GM12878 (cell line): ENCODE results near the gene STX3. TPM values are rescaled to one million over a fixed set of nuclear protein-coding genes. Genes with fewer than 3 reads are reported as not detected.

Source experiments
- ATAC-seq: fragments of 200-7000 bp; cut with Tn5 transposase; 3 replicates; pipeline ENCODE4 v1.9.1; 2020; ENCODE audit warnings: mild to moderate bottlenecking, moderate library complexity
- BruUV-seq: library from RNA; stranded (reverse); fragments of 400-500 nt; replicated peaks from 2 replicates; lab custom pipeline; 2021; lab: Mats Ljungman, UMichigan
- CTCF ChIA-PET: fragments of 300-600 bp; sonication (Branson Sonifier 250); formaldehyde crosslinking; extraction: SDS; loops from one replicate; lab custom pipeline; 2021; ENCODE audit warnings: inconsistent platforms; lab: Yijun Ruan, JAX
- POLR2A ChIA-PET: fragments of 350-600 bp; formaldehyde crosslinking; extraction: SDS; loops from one replicate; lab custom pipeline; 2021; ENCODE audit warnings: inconsistent platforms; lab: Charles Lee
- RAD21 ChIA-PET: fragments of 300-600 bp; sonication (Branson Sonifier 250); formaldehyde crosslinking; loops from one replicate; lab custom pipeline; 2023; ENCODE audit warnings: antibody characterized with exemption; ENCODE audit not compliant: unreplicated experiment; lab: Charles Lee
- SMC1A ChIA-PET: fragments of 300-600 bp; sonication (Branson Sonifier 250); formaldehyde crosslinking; loops from one replicate; lab custom pipeline; 2023; ENCODE audit not compliant: unreplicated experiment, uncharacterized antibody; lab: Charles Lee
- DNase-seq: peaks from one replicate; pipeline ENCODE4 v3.0.0-alpha.2; 2011; ENCODE audit warnings: low read depth, low spot score
- FAIRE-seq: peaks from 3 replicates; lab custom pipeline; 2011; peaks lifted over from hg19 to GRCh38; lab: Jason Lieb, UNC
- H2AFZ ChIP-seq: 2 replicates; pipeline ENCODE4 v1.6.0; 2011; ENCODE audit warnings: low read depth, low read length, control low read depth; ENCODE audit not compliant: control insufficient read depth
- H3K27ac ChIP-seq: 2 replicates; pipeline ENCODE4 v1.5.1; 2011; ENCODE audit warnings: control low read depth; ENCODE audit not compliant: control insufficient read depth, insufficient read depth
- H3K27me3 ChIP-seq, 2 experiments: replicated peaks in 1 of 2; 2 replicates each; pipeline versions ENCODE4 v1.6.0 to v1.6.1; 2011; ENCODE audit warnings: low read length in 1 of 2; ENCODE audit not compliant: control insufficient read depth in 2 of 2, insufficient read depth in 2 of 2
- H3K36me3 ChIP-seq, 2 experiments: 2 replicates each; pipeline ENCODE4 v1.5.1; 2011; ENCODE audit warnings: low read length in 1 of 2; ENCODE audit not compliant: control insufficient read depth in 2 of 2, insufficient read depth in 2 of 2
- H3K4me1 ChIP-seq: 2 replicates; pipeline ENCODE4 v1.6.1; 2011; ENCODE audit warnings: mild to moderate bottlenecking, low read length, moderate library complexity, mixed read lengths; ENCODE audit not compliant: control insufficient read depth, insufficient read depth
- H3K4me2 ChIP-seq: 2 replicates; pipeline ENCODE4 v1.6.0; 2011; ENCODE audit warnings: control low read depth; ENCODE audit not compliant: control insufficient read depth, insufficient read depth
- H3K4me3 ChIP-seq: fragments of 200-600 bp; sonication (generic); 2 replicates; pipeline ENCODE4 v1.5.1; 2016
- H3K79me2 ChIP-seq: 2 replicates; pipeline ENCODE4 v1.6.0; 2011; ENCODE audit warnings: low read length; ENCODE audit not compliant: control insufficient read depth, insufficient read depth
- H3K9ac ChIP-seq: 2 replicates; pipeline ENCODE4 v1.8.0; 2011; ENCODE audit warnings: low read length, control low read depth, mixed read lengths; ENCODE audit not compliant: control insufficient read depth, insufficient read depth
- H3K9me3 ChIP-seq: replicated peaks from 3 replicates; pipeline ENCODE4 v1.5.1; 2011; ENCODE audit warnings: mild to moderate bottlenecking, low read length; ENCODE audit not compliant: control insufficient read depth, insufficient read depth
- H4K20me1 ChIP-seq: 2 replicates; pipeline ENCODE4 v1.6.0; 2011; ENCODE audit not compliant: control insufficient read depth, insufficient read depth
- ATF2 ChIP-seq: IDR thresholded peaks from 2 replicates; pipeline ENCODE4 v1.6.1; 2012; ENCODE audit warnings: low read length, inconsistent platforms
- CEBPZ ChIP-seq: fragments of 150-350 bp; IDR thresholded peaks from 2 replicates; pipeline ENCODE4 v1.6.1; 2016; ENCODE audit warnings: low read depth, low read length
- DPF2 ChIP-seq: fragments of 450-650 bp; IDR thresholded peaks from 2 replicates; pipeline ENCODE4 v1.6.1; 2017; ENCODE audit warnings: mild to moderate bottlenecking
- RELB ChIP-seq: fragments of 450-650 bp; IDR thresholded peaks from 2 replicates; pipeline ENCODE4 v1.6.1; 2017; ENCODE audit warnings: low read depth, mild to moderate bottlenecking, moderate library complexity
- SPI1 ChIP-seq: IDR thresholded peaks from 2 replicates; pipeline ENCODE4 v1.6.1; 2011; ENCODE audit warnings: low read depth, mild to moderate bottlenecking, low read length, moderate library complexity, borderline replicate concordance; ENCODE audit not compliant: insufficient read depth
- SREBF2 ChIP-seq: IDR thresholded peaks from 2 replicates; pipeline ENCODE4 v1.6.1; 2012; ENCODE audit warnings: mild to moderate bottlenecking, low read length
- SUZ12 ChIP-seq: fragments of 200-600 bp; sonication (generic); IDR thresholded peaks from one replicate; pipeline ENCODE4 v1.6.1; 2018; ENCODE audit warnings: antibody characterized with exemption, mild to moderate bottlenecking; ENCODE audit not compliant: unreplicated experiment
- ZBTB4 ChIP-seq: fragments of 450-650 bp; formaldehyde crosslinking; IDR thresholded peaks from 2 replicates; pipeline ENCODE4 v1.4.0; 2022; ENCODE audit warnings: mild to moderate bottlenecking, moderate library complexity
- ZNF24 ChIP-seq: fragments of 450-650 bp; IDR thresholded peaks from 2 replicates; pipeline ENCODE4 v1.6.1; 2017; ENCODE audit warnings: antibody characterized with exemption, mild to moderate bottlenecking
- ZNF274 ChIP-seq: IDR thresholded peaks from one replicate; pipeline ENCODE4 v1.8.0; 2011; ENCODE audit not compliant: insufficient read length, insufficient read depth
- WGBS: methylation state at CpG from one replicate; pipeline ENCODE4 v1.1.6; 2016; ENCODE audit warnings: low lambda C conversion rate; ENCODE audit not compliant: insufficient replicate concordance, insufficient coverage; ENCODE audit errors: missing lambda C conversion rate; 5-methylcytosine and 5-hydroxymethylcytosine counted together
- in situ Hi-C: fragments of 300-500 bp; cut with MboI; formaldehyde crosslinking; loops from 9 replicates; pipeline ENCODE4 v1.14.3; 2018; ENCODE audit warnings: mixed read lengths
- intact Hi-C: fragments of 100-400 bp; cut with micrococcal nuclease; formaldehyde crosslinking; loops from one replicate; pipeline ENCODE4 v1.14.2; 2022; ENCODE audit not compliant: unreplicated experiment
- polyA plus RNA-seq, 11 experiments: library from polyadenylated mRNA; depleted of rRNA in 4 of 11; unstranded in 6 of 11; stranded (reverse) in 5 of 11; fragments of >200 nt; fragmentation: Nextera tagmentation in 4 of 11; fragmentation: Illumina TruSeq in 1 of 11; extraction: Ambion mirVana in 4 of 11; extraction: Trizol in 1 of 11; gene quantifications; 1 replicate in 1 of 11; 2 replicates in 10 of 11; pipeline versions ENCODE4 v1.2.1 to v1.2.3, GENCODE V29; 2011 to 2016; ENCODE audit warnings: inconsistent platforms in 2 of 11, missing spikeins in 2 of 11, low read depth in 1 of 11
- total RNA-seq, 4 experiments: library from RNA; depleted of rRNA in 3 of 4; stranded (reverse); fragments of >200 nt in 3 of 4; fragmentation: Illumina TruSeq in 1 of 4; extraction: Trizol in 1 of 4; gene quantifications; 2 replicates each; pipeline versions ENCODE4 v1.2.1 to v1.2.3, GENCODE V29; 2013 to 2021

The STX3 gene
- total and polyA plus RNA-seq, 10 of the 15 experiments (the other 5 are each of a cell fraction or from before 2014, with no cell fraction given): 0.11 to 2.5 (median 1.1) TPM

- FAIRE-seq (no peak), ATAC-seq (no peak), DNase-seq (no peak)
- no peak overlapping the region for H3K9ac ChIP-seq
- POLR2A ChIA-PET: no interaction called here
- H3K79me2 ChIP-seq: no peaks in the 10 kb centered on the region
- no peak overlapping the region for H3K4me2 ChIP-seq
- H3K9me3 ChIP-seq: peaks cover 2% of the 10 kb centered on the region; the same call in 2 of the 3 replicates
- SMC1A ChIA-PET: no interaction called here
- no peak overlapping the region for H2AFZ ChIP-seq
- H4K20me1 ChIP-seq: no peaks in the 10 kb centered on the region
- H3K27ac ChIP-seq: no peak overlapping the region
- RAD21 ChIA-PET: no interaction called here
- no peaks in the 10 kb centered on the region for H3K36me3 ChIP-seq
- BruUV-seq: no TSS peak
- CTCF ChIA-PET: no interaction called here
- intact Hi-C loops: no loop called here
- no peak for TF ChIP-seq SREBF2
- TF ChIP-seq RELB: no peak
- no peak for TF ChIP-seq ZNF24
- no peak for TF ChIP-seq SUZ12
- TF ChIP-seq DPF2: no peak
- TF ChIP-seq SPI1: no peak
- no peak for TF ChIP-seq CEBPZ
- TF ChIP-seq ZBTB4 (CRISPR knock-in tag): no peak
- TF ChIP-seq ATF2: no peak
- no peak for TF ChIP-seq ZNF274
- TF ChIP-seq, all 136 proteins: peak for 0
- in situ Hi-C loops: no loop called here
- Histone ChIP-seq H3K4me3 (no peak overlapping the region), H3K4me1 (no peaks in the 10 kb centered on the region), H3K27me3 (no peaks in the 10 kb centered on the region)
- WGBS: 0% methylated on average over 2 of the region's 2 CpGs
Observed at GRCh38 chr11:59782080-59782479, 26.9 kb downstream of the STX3 start.
